SK-N-SH treated with all-trans-retinoic acid at 6 μM for 48 hours (cell line): ENCODE measurements around the gene TBC1D2B.
"Not testable (repeated sequence)": the region's sequence is repeated elsewhere in the genome, so short reads cannot be mapped to it uniquely, and the experiment has no call there.

Experiments used
- CREB5 ChIP-seq: fragments of 250-450 bp; sonication (Bioruptor Pico); IDR thresholded peaks from 2 replicates; pipeline ENCODE4 v1.5.1; 2020; ENCODE audit warnings: low read depth, mild to moderate bottlenecking, moderate library complexity
- CSRNP3 ChIP-seq: fragments of 250-450 bp; sonication (Bioruptor Pico); IDR thresholded peaks from 2 replicates; pipeline ENCODE4 v1.5.1; 2021; ENCODE audit warnings: mild to moderate bottlenecking, moderate library complexity
- ESRRG ChIP-seq: fragments of 250-450 bp; sonication (Bioruptor Pico); IDR thresholded peaks from 2 replicates; pipeline ENCODE4 v1.6.1; 2021; ENCODE audit warnings: mild to moderate bottlenecking
- OSR1 ChIP-seq: fragments of 250-450 bp; sonication (Bioruptor Pico); IDR thresholded peaks from 2 replicates; pipeline ENCODE4 v1.8.0; 2022; ENCODE audit warnings: moderate library complexity, mild to moderate bottlenecking, inconsistent platforms
- PATZ1 ChIP-seq: fragments of 250-450 bp; sonication (Bioruptor Pico); IDR thresholded peaks from 2 replicates; pipeline ENCODE4 v1.8.0; 2020; ENCODE audit warnings: mild to moderate bottlenecking, moderate library complexity, borderline replicate concordance
- PPARA ChIP-seq: fragments of 250-450 bp; sonication (Bioruptor Pico); IDR thresholded peaks from 2 replicates; pipeline ENCODE4 v1.5.0; 2020; ENCODE audit warnings: mild to moderate bottlenecking, borderline replicate concordance
- TOX ChIP-seq: fragments of 250-450 bp; sonication (Bioruptor Pico); IDR thresholded peaks from 2 replicates; pipeline ENCODE4 v1.8.0; 2021; ENCODE audit warnings: mild to moderate bottlenecking, moderate library complexity, borderline replicate concordance
- TSHZ2 ChIP-seq: fragments of 250-450 bp; sonication (Bioruptor Pico); IDR thresholded peaks from 2 replicates; pipeline ENCODE4 v1.5.0; 2020; ENCODE audit warnings: mild to moderate bottlenecking, moderate library complexity
- ZC3H10 ChIP-seq: fragments of 250-450 bp; sonication (Bioruptor Pico); IDR thresholded peaks from 2 replicates; pipeline ENCODE4 v1.5.1; 2021; ENCODE audit warnings: mild to moderate bottlenecking, moderate library complexity
- ZFP3 ChIP-seq: fragments of 250-450 bp; sonication (Bioruptor Pico); IDR thresholded peaks from 2 replicates; pipeline ENCODE4 v1.5.0; 2020; ENCODE audit warnings: mild to moderate bottlenecking, moderate library complexity
- ZNF565 ChIP-seq: fragments of 450-650 bp; formaldehyde crosslinking; conservative IDR thresholded peaks from 2 replicates; pipeline ENCODE4 v1.5.0; 2020; ENCODE audit warnings: low read depth, mild to moderate bottlenecking, moderate library complexity
- ZNF8 ChIP-seq: fragments of 450-650 bp; formaldehyde crosslinking; IDR thresholded peaks from 2 replicates; pipeline ENCODE4 v1.5.0; 2020; ENCODE audit warnings: mild to moderate bottlenecking, moderate library complexity

GRCh38 chr15:77958021-77958420 lies 119.5 kb downstream of the TBC1D2B start:
- TF ChIP-seq CSRNP3 (CRISPR knock-in tag); PATZ1; TOX (CRISPR knock-in tag); ZFP3 (CRISPR knock-in tag); OSR1 (CRISPR knock-in tag); ZC3H10; PPARA; TSHZ2 (CRISPR knock-in tag); ZNF8 (CRISPR knock-in tag); ZNF565; CREB5 (CRISPR knock-in tag); ESRRG (CRISPR knock-in tag): not testable (repeated sequence)
